ENCODE measurements around the gene FBLN2.

The FBLN2 gene

GRCh38 chr3:13665582-13666226 is 116.8 kb downstream of the FBLN2 start:
- no peak overlapping the region for H2BK5ac ChIP-seq (ENCODE audit: low read length)
- no peak for DNase-seq (ENCODE audit: low spot score)
- H4K8ac ChIP-seq (ENCODE audit: low read depth, low read length), result no peak overlapping the region
- no peak overlapping the region for H3K18ac ChIP-seq (ENCODE audit: low read length)
- H2AK5ac ChIP-seq (ENCODE audit: low read depth, low read length), result no peak overlapping the region
- H3K4me1 ChIP-seq (ENCODE audit: control insufficient read depth in 2 of 2, insufficient read depth in 1 of 2, low read depth in 1 of 2, low read length in 2 of 2), result no peaks in the 10 kb centered on the region
- H2AFZ ChIP-seq (ENCODE audit: low read length), result no peak overlapping the region
- no peak overlapping the region for H2BK15ac ChIP-seq (ENCODE audit: low read length)
- H3K4me3 ChIP-seq (ENCODE audit: low read length in 2 of 2), result no peak overlapping the region
- H3K9me3 ChIP-seq (replicated peaks in 1 of 2; ENCODE audit: control insufficient read depth in 2 of 2, insufficient read depth in 1 of 2, low read depth in 1 of 2, low read length in 2 of 2), result no peaks in the 10 kb centered on the region
- no peak overlapping the region for H3K27ac ChIP-seq (replicated peaks; ENCODE audit: low read length)
- H3K79me1 ChIP-seq (ENCODE audit: low read depth, low read length), result no peaks in the 10 kb centered on the region
- no peak overlapping the region for H2BK120ac ChIP-seq (ENCODE audit: low read depth, low read length)
- no peak overlapping the region for H3K4me2 ChIP-seq (ENCODE audit: insufficient read depth, low read length, poor library complexity, severe bottlenecking)
- no peak overlapping the region for H4K91ac ChIP-seq (ENCODE audit: low read depth, low read length, poor library complexity)
- no peak overlapping the region for H3K4ac ChIP-seq (ENCODE audit: low read length)
- no peak overlapping the region for H3K23ac ChIP-seq (ENCODE audit: low read depth, low read length, poor library complexity)
- H3K36me3 ChIP-seq (replicated peaks in 1 of 2; ENCODE audit: control insufficient read depth in 2 of 2, insufficient read depth in 2 of 2, low read length in 2 of 2), result no peaks in the 10 kb centered on the region
- no peak overlapping the region for H3K9ac ChIP-seq (ENCODE audit: low read depth, low read length, poor library complexity)
- H2BK12ac ChIP-seq (ENCODE audit: low read length), result no peak overlapping the region
- peaks cover 0 to 6% (median 0%) of the 10 kb centered on the region in 3 experiments for H3K27me3 ChIP-seq (ENCODE audit: control insufficient read depth in 3 of 3, insufficient read depth in 3 of 3, low read depth in 1 of 3, low read length in 3 of 3)
- H3K14ac ChIP-seq (ENCODE audit: low read length), result no peak overlapping the region
- no CpG with 5 or more reads among the region's 16 CpGs for WGBS, 2 donors (ENCODE audit: extremely low coverage in 2 of 2, insufficient read length in 2 of 2, insufficient replicate concordance in 1 of 2)

GRCh38 chr3:13666227-13666619 is 117.3 kb downstream of the FBLN2 start:
- no CpG with 5 or more reads among the region's 4 CpGs for WGBS, 2 donors (ENCODE audit: extremely low coverage in 2 of 2, insufficient read length in 2 of 2, insufficient replicate concordance in 1 of 2)
- Histone ChIP-seq H3K79me1 (ENCODE audit: low read depth, low read length) (no peaks in the 10 kb centered on the region), H4K8ac (ENCODE audit: low read depth, low read length) (no peak overlapping the region), H3K36me3 (replicated peaks in 1 of 2; ENCODE audit: control insufficient read depth in 2 of 2, insufficient read depth in 2 of 2, low read length in 2 of 2) (no peaks in the 10 kb centered on the region), H3K14ac (ENCODE audit: low read length) (no peak overlapping the region), H3K4ac (ENCODE audit: low read length) (no peak overlapping the region), H3K27me3 (ENCODE audit: control insufficient read depth in 3 of 3, insufficient read depth in 3 of 3, low read depth in 1 of 3, low read length in 3 of 3) (peaks cover 0 to 6% (median 0%) of the 10 kb centered on the region in 3 experiments), H2AK5ac (ENCODE audit: low read depth, low read length) (no peak overlapping the region), H2AFZ (ENCODE audit: low read length) (no peak overlapping the region), H3K9me3 (replicated peaks in 1 of 2; ENCODE audit: control insufficient read depth in 2 of 2, insufficient read depth in 1 of 2, low read depth in 1 of 2, low read length in 2 of 2) (no peaks in the 10 kb centered on the region), H2BK120ac (ENCODE audit: low read depth, low read length) (no peak overlapping the region), H2BK12ac (ENCODE audit: low read length) (no peak overlapping the region), H3K4me2 (ENCODE audit: insufficient read depth, low read length, poor library complexity, severe bottlenecking) (no peak overlapping the region), H3K23ac (ENCODE audit: low read depth, low read length, poor library complexity) (no peak overlapping the region), H3K4me3 (ENCODE audit: low read length in 2 of 2) (no peak overlapping the region), H2BK15ac (ENCODE audit: low read length) (no peak overlapping the region), H2BK5ac (ENCODE audit: low read length) (no peak overlapping the region), H3K9ac (ENCODE audit: low read depth, low read length, poor library complexity) (no peak overlapping the region), H4K91ac (ENCODE audit: low read depth, low read length, poor library complexity) (no peak overlapping the region), H3K18ac (ENCODE audit: low read length) (no peak overlapping the region), H3K4me1 (ENCODE audit: control insufficient read depth in 2 of 2, insufficient read depth in 1 of 2, low read depth in 1 of 2, low read length in 2 of 2) (peaks cover 0 to under 1% of the 10 kb centered on the region in 2 donors), H3K27ac (replicated peaks; ENCODE audit: low read length) (no peak overlapping the region)
- DNase-seq (ENCODE audit: low spot score), result no peak

GRCh38 chr3:13666781-13667709 is 118.1 kb downstream of the FBLN2 start:
- no CpG with 5 or more reads among the region's 18 CpGs for WGBS, 2 donors (ENCODE audit: extremely low coverage in 2 of 2, insufficient read length in 2 of 2, insufficient replicate concordance in 1 of 2)
- H3K23ac ChIP-seq (ENCODE audit: low read depth, low read length, poor library complexity), result no peak overlapping the region
- no peak overlapping the region for H3K4me2 ChIP-seq (ENCODE audit: insufficient read depth, low read length, poor library complexity, severe bottlenecking)
- H4K8ac ChIP-seq (ENCODE audit: low read depth, low read length), result no peak overlapping the region
- no peaks in the 10 kb centered on the region for H3K36me3 ChIP-seq (replicated peaks in 1 of 2; ENCODE audit: control insufficient read depth in 2 of 2, insufficient read depth in 2 of 2, low read length in 2 of 2)
- H3K18ac ChIP-seq (ENCODE audit: low read length), result no peak overlapping the region
- peaks cover 0 to 6% (median 0%) of the 10 kb centered on the region in 3 experiments for H3K27me3 ChIP-seq (ENCODE audit: control insufficient read depth in 3 of 3, insufficient read depth in 3 of 3, low read depth in 1 of 3, low read length in 3 of 3)
- H3K27ac ChIP-seq (replicated peaks; ENCODE audit: low read length), result no peak overlapping the region
- H2BK12ac ChIP-seq (ENCODE audit: low read length), result no peak overlapping the region
- no peaks in the 10 kb centered on the region for H3K9me3 ChIP-seq (replicated peaks in 1 of 2; ENCODE audit: control insufficient read depth in 2 of 2, insufficient read depth in 1 of 2, low read depth in 1 of 2, low read length in 2 of 2)
- no peak overlapping the region for H4K91ac ChIP-seq (ENCODE audit: low read depth, low read length, poor library complexity)
- H3K4me3 ChIP-seq (ENCODE audit: low read length in 2 of 2), result no peak overlapping the region
- no peaks in the 10 kb centered on the region for H3K79me1 ChIP-seq (ENCODE audit: low read depth, low read length)
- no peak overlapping the region for H2BK120ac ChIP-seq (ENCODE audit: low read depth, low read length)
- no peak overlapping the region for H2AFZ ChIP-seq (ENCODE audit: low read length)
- H3K4ac ChIP-seq (ENCODE audit: low read length), result no peak overlapping the region
- H3K9ac ChIP-seq (ENCODE audit: low read depth, low read length, poor library complexity), result no peak overlapping the region
- H2AK5ac ChIP-seq (ENCODE audit: low read depth, low read length), result no peak overlapping the region
- no peak overlapping the region for H3K14ac ChIP-seq (ENCODE audit: low read length)
- no peak overlapping the region for H2BK5ac ChIP-seq (ENCODE audit: low read length)
- DNase-seq (ENCODE audit: low spot score), result no peak
- H2BK15ac ChIP-seq (ENCODE audit: low read length), result no peak overlapping the region
- peaks cover 2 to 3% of the 10 kb centered on the region in 2 donors for H3K4me1 ChIP-seq (ENCODE audit: control insufficient read depth in 2 of 2, insufficient read depth in 1 of 2, low read depth in 1 of 2, low read length in 2 of 2)

GRCh38 chr3:13668136-13668535 is 119.2 kb downstream of the FBLN2 start:
- Histone ChIP-seq H2AFZ (ENCODE audit: low read length) (no peak overlapping the region), H3K4me3 (ENCODE audit: low read length in 2 of 2) (no peak overlapping the region), H3K27ac (replicated peaks; ENCODE audit: low read length) (no peak overlapping the region), H2BK15ac (ENCODE audit: low read length) (no peak overlapping the region), H3K79me1 (ENCODE audit: low read depth, low read length) (no peaks in the 10 kb centered on the region), H3K14ac (ENCODE audit: low read length) (no peak overlapping the region), H3K4me1 (ENCODE audit: control insufficient read depth in 2 of 2, insufficient read depth in 1 of 2, low read depth in 1 of 2, low read length in 2 of 2) (peaks cover 2 to 3% of the 10 kb centered on the region in 2 donors), H3K36me3 (replicated peaks in 1 of 2; ENCODE audit: control insufficient read depth in 2 of 2, insufficient read depth in 2 of 2, low read length in 2 of 2) (no peaks in the 10 kb centered on the region), H3K23ac (ENCODE audit: low read depth, low read length, poor library complexity) (no peak overlapping the region), H4K8ac (ENCODE audit: low read depth, low read length) (no peak overlapping the region), H2BK5ac (ENCODE audit: low read length) (no peak overlapping the region), H3K4me2 (ENCODE audit: insufficient read depth, low read length, poor library complexity, severe bottlenecking) (no peak overlapping the region), H2AK5ac (ENCODE audit: low read depth, low read length) (no peak overlapping the region), H3K18ac (ENCODE audit: low read length) (no peak overlapping the region), H2BK120ac (ENCODE audit: low read depth, low read length) (no peak overlapping the region), H2BK12ac (ENCODE audit: low read length) (no peak overlapping the region), H3K27me3 (ENCODE audit: control insufficient read depth in 3 of 3, insufficient read depth in 3 of 3, low read depth in 1 of 3, low read length in 3 of 3) (peaks cover 0 to 6% (median 0%) of the 10 kb centered on the region in 3 experiments), H3K9ac (ENCODE audit: low read depth, low read length, poor library complexity) (no peak overlapping the region), H3K9me3 (replicated peaks in 1 of 2; ENCODE audit: control insufficient read depth in 2 of 2, insufficient read depth in 1 of 2, low read depth in 1 of 2, low read length in 2 of 2) (no peaks in the 10 kb centered on the region), H3K4ac (ENCODE audit: low read length) (no peak overlapping the region), H4K91ac (ENCODE audit: low read depth, low read length, poor library complexity) (no peak overlapping the region)
- WGBS, 2 donors (ENCODE audit: extremely low coverage in 2 of 2, insufficient read length in 2 of 2, insufficient replicate concordance in 1 of 2), result no CpG with 5 or more reads among the region's 5 CpGs
- no peak for DNase-seq (ENCODE audit: low spot score)

Measured in neuronal stem cell (in vitro differentiated cells).